Measurements from ENCODE around the gene ZNF280C. TPM values are rescaled to one million over a fixed set of nuclear protein-coding genes. Genes with fewer than 3 reads are reported as not detected.
"Not testable (repeated sequence)": the region's sequence is repeated elsewhere in the genome, so short reads cannot be mapped to it uniquely, and the experiment has no call there.

ZNF280C gene
- polyA plus RNA-seq, 2 donors: 0.69 to 0.91 TPM

- H3K4me3 ChIP-seq (ENCODE audit: low read depth in 1 of 2, low read length in 2 of 2): no peak overlapping the region
Observed at GRCh38 chrX:130262231-130262630, 6.5 kb downstream of the ZNF280C start.

GRCh38 chrX:130261296-130261893, 7.3 kb downstream of the ZNF280C start:
- WGBS, 2 donors: 81 to 85% methylated on average over 4 of the region's 4 CpGs
- Histone ChIP-seq H3K4me3 (ENCODE audit: low read depth in 1 of 2, low read length in 2 of 2) (no peak overlapping the region), H3K27me3 (ENCODE audit: control insufficient read depth in 1 of 2, insufficient read depth in 2 of 2, low read length in 2 of 2) (no peaks in the 10 kb centered on the region), H3K9me3 (ENCODE audit: control insufficient read depth in 2 of 2, insufficient read depth in 1 of 2, low read depth in 1 of 2, low read length in 1 of 2) (no peaks in the 10 kb centered on the region), H3K4me1 (ENCODE audit: control insufficient read depth in 2 of 2, insufficient read depth in 2 of 2, low read length in 1 of 2) (no peaks in the 10 kb centered on the region), H3K36me3 (ENCODE audit: control insufficient read depth in 2 of 2, insufficient read depth in 2 of 2, low read length in 1 of 2) (no peaks in the 10 kb centered on the region), H3K27ac (ENCODE audit: low read depth in 2 of 2, low read length in 1 of 2) (no peak overlapping the region)

More at GRCh38 chrX:130262231-130262630, 6.5 kb downstream of the ZNF280C start:
- Histone ChIP-seq H3K27me3 (ENCODE audit: control insufficient read depth in 1 of 2, insufficient read depth in 2 of 2, low read length in 2 of 2) (no peaks in the 10 kb centered on the region), H3K9me3 (ENCODE audit: control insufficient read depth in 2 of 2, insufficient read depth in 1 of 2, low read depth in 1 of 2, low read length in 1 of 2) (no peaks in the 10 kb centered on the region), H3K36me3 (ENCODE audit: control insufficient read depth in 2 of 2, insufficient read depth in 2 of 2, low read length in 1 of 2) (no peaks in the 10 kb centered on the region), H3K27ac (ENCODE audit: low read depth in 2 of 2, low read length in 1 of 2) (no peak overlapping the region), H3K4me1 (ENCODE audit: control insufficient read depth in 2 of 2, insufficient read depth in 2 of 2, low read length in 1 of 2) (no peaks in the 10 kb centered on the region)
- 87 to 92% methylated on average over 3 of the region's 3 CpGs for WGBS, 2 donors

- 68 to 75% methylated on average over 2 of the region's 2 CpGs for WGBS, 2 donors
- no peaks in the 10 kb centered on the region for H3K4me1 ChIP-seq (ENCODE audit: control insufficient read depth in 2 of 2, insufficient read depth in 2 of 2, low read length in 1 of 2)
- H3K36me3 ChIP-seq (ENCODE audit: control insufficient read depth in 2 of 2, insufficient read depth in 2 of 2, low read length in 1 of 2): no peaks in the 10 kb centered on the region
- H3K27ac ChIP-seq (ENCODE audit: low read depth in 2 of 2, low read length in 1 of 2): no peak overlapping the region
- H3K4me3 ChIP-seq (ENCODE audit: low read depth in 1 of 2, low read length in 2 of 2): no peak overlapping the region
- H3K27me3 ChIP-seq (ENCODE audit: control insufficient read depth in 1 of 2, insufficient read depth in 2 of 2, low read length in 2 of 2): no peaks in the 10 kb centered on the region
- H3K9me3 ChIP-seq (ENCODE audit: control insufficient read depth in 2 of 2, insufficient read depth in 1 of 2, low read depth in 1 of 2, low read length in 1 of 2): no peaks in the 10 kb centered on the region
Observed at GRCh38 chrX:130260316-130260715, 8.4 kb downstream of the ZNF280C start.

- Histone ChIP-seq H3K4me3 (ENCODE audit: low read depth in 1 of 2, low read length in 2 of 2) (no peak overlapping the region), H3K27ac (ENCODE audit: low read depth in 2 of 2, low read length in 1 of 2) (no peak overlapping the region), H3K4me1 (ENCODE audit: control insufficient read depth in 2 of 2, insufficient read depth in 2 of 2, low read length in 1 of 2) (peaks cover 0 to 3% of the 10 kb centered on the region in 2 donors), H3K27me3 (ENCODE audit: control insufficient read depth in 1 of 2, insufficient read depth in 2 of 2, low read length in 2 of 2) (no peaks in the 10 kb centered on the region), H3K36me3 (ENCODE audit: control insufficient read depth in 2 of 2, insufficient read depth in 2 of 2, low read length in 1 of 2) (no peaks in the 10 kb centered on the region), H3K9me3 (ENCODE audit: control insufficient read depth in 2 of 2, insufficient read depth in 1 of 2, low read depth in 1 of 2, low read length in 1 of 2) (no peaks in the 10 kb centered on the region)
Observed at GRCh38 chrX:130253916-130254315, 14.8 kb downstream of the ZNF280C start.

GRCh38 chrX:130251671-130252070, 17.0 kb downstream of the ZNF280C start:
- no peaks in the 10 kb centered on the region for H3K9me3 ChIP-seq (ENCODE audit: control insufficient read depth in 2 of 2, insufficient read depth in 1 of 2, low read depth in 1 of 2, low read length in 1 of 2)
- WGBS, 2 donors: 90 to 95% methylated on average over 14 of the region's 14 CpGs
- H3K4me3 ChIP-seq (ENCODE audit: low read depth in 1 of 2, low read length in 2 of 2): no peak overlapping the region
- peaks cover 3 to 7% of the 10 kb centered on the region in 2 donors for H3K4me1 ChIP-seq (ENCODE audit: control insufficient read depth in 2 of 2, insufficient read depth in 2 of 2, low read length in 1 of 2)
- H3K27me3 ChIP-seq (ENCODE audit: control insufficient read depth in 1 of 2, insufficient read depth in 2 of 2, low read length in 2 of 2): no peaks in the 10 kb centered on the region
- no peaks in the 10 kb centered on the region for H3K36me3 ChIP-seq (ENCODE audit: control insufficient read depth in 2 of 2, insufficient read depth in 2 of 2, low read length in 1 of 2)
- no peak overlapping the region for H3K27ac ChIP-seq (ENCODE audit: low read depth in 2 of 2, low read length in 1 of 2)

GRCh38 chrX:130247996-130248395, 20.7 kb downstream of the ZNF280C start:
- Histone ChIP-seq H3K36me3 (ENCODE audit: control insufficient read depth in 2 of 2, insufficient read depth in 2 of 2, low read length in 1 of 2) (no peaks in the 10 kb centered on the region), H3K27me3 (ENCODE audit: control insufficient read depth in 1 of 2, insufficient read depth in 2 of 2, low read length in 2 of 2) (no peaks in the 10 kb centered on the region), H3K4me1 (ENCODE audit: control insufficient read depth in 2 of 2, insufficient read depth in 2 of 2, low read length in 1 of 2) (peaks cover 3 to 7% of the 10 kb centered on the region in 2 donors), H3K4me3 (ENCODE audit: low read depth in 1 of 2, low read length in 2 of 2) (no peak overlapping the region), H3K27ac (ENCODE audit: low read depth in 2 of 2, low read length in 1 of 2) (no peak overlapping the region), H3K9me3 (ENCODE audit: control insufficient read depth in 2 of 2, insufficient read depth in 1 of 2, low read depth in 1 of 2, low read length in 1 of 2) (no peaks in the 10 kb centered on the region)
- WGBS, 2 donors: 84 to 92% methylated on average over 6 of the region's 6 CpGs

GRCh38 chrX:130246084-130246483, 22.6 kb downstream of the ZNF280C start:
- no peaks in the 10 kb centered on the region for H3K9me3 ChIP-seq (ENCODE audit: control insufficient read depth in 2 of 2, insufficient read depth in 1 of 2, low read depth in 1 of 2, low read length in 1 of 2)
- no peak overlapping the region for H3K4me3 ChIP-seq (ENCODE audit: low read depth in 1 of 2, low read length in 2 of 2)
- no peak overlapping the region for H3K27ac ChIP-seq (ENCODE audit: low read depth in 2 of 2, low read length in 1 of 2)
- no peaks in the 10 kb centered on the region for H3K36me3 ChIP-seq (ENCODE audit: control insufficient read depth in 2 of 2, insufficient read depth in 2 of 2, low read length in 1 of 2)
- 94 to 95% methylated on average over 2 of the region's 2 CpGs for WGBS, 2 donors
- H3K27me3 ChIP-seq (ENCODE audit: control insufficient read depth in 1 of 2, insufficient read depth in 2 of 2, low read length in 2 of 2): no peaks in the 10 kb centered on the region
- H3K4me1 ChIP-seq (ENCODE audit: control insufficient read depth in 2 of 2, insufficient read depth in 2 of 2, low read length in 1 of 2): peaks cover 3 to 7% of the 10 kb centered on the region in 2 donors

- H3K4me1 ChIP-seq (ENCODE audit: control insufficient read depth in 2 of 2, insufficient read depth in 2 of 2, low read length in 1 of 2): peaks cover 3 to 7% of the 10 kb centered on the region in 2 donors
- no peak overlapping the region for H3K27ac ChIP-seq (ENCODE audit: low read depth in 2 of 2, low read length in 1 of 2)
- H3K27me3 ChIP-seq (ENCODE audit: control insufficient read depth in 1 of 2, insufficient read depth in 2 of 2, low read length in 2 of 2): no peaks in the 10 kb centered on the region
- H3K36me3 ChIP-seq (ENCODE audit: control insufficient read depth in 2 of 2, insufficient read depth in 2 of 2, low read length in 1 of 2): no peaks in the 10 kb centered on the region
- H3K4me3 ChIP-seq (ENCODE audit: low read depth in 1 of 2, low read length in 2 of 2): no peak overlapping the region
- no peaks in the 10 kb centered on the region for H3K9me3 ChIP-seq (ENCODE audit: control insufficient read depth in 2 of 2, insufficient read depth in 1 of 2, low read depth in 1 of 2, low read length in 1 of 2)
Observed at GRCh38 chrX:130245441-130245840, 23.3 kb downstream of the ZNF280C start.

- not testable (repeated sequence) for H3K27me3 ChIP-seq (ENCODE audit: control insufficient read depth in 1 of 2, insufficient read depth in 2 of 2, low read length in 2 of 2); H3K27ac ChIP-seq (ENCODE audit: low read depth in 2 of 2, low read length in 1 of 2); H3K36me3 ChIP-seq (ENCODE audit: control insufficient read depth in 2 of 2, insufficient read depth in 2 of 2, low read length in 1 of 2); H3K4me1 ChIP-seq (ENCODE audit: control insufficient read depth in 2 of 2, insufficient read depth in 2 of 2, low read length in 1 of 2); H3K4me3 ChIP-seq (ENCODE audit: low read depth in 1 of 2, low read length in 2 of 2); H3K9me3 ChIP-seq (ENCODE audit: control insufficient read depth in 2 of 2, insufficient read depth in 1 of 2, low read depth in 1 of 2, low read length in 1 of 2)
- WGBS, 2 donors: 88 to 94% methylated on average over 4 of the region's 4 CpGs
Observed at GRCh38 chrX:130231184-130231583, 37.5 kb downstream of the ZNF280C start.

GRCh38 chrX:130228871-130229270, 39.8 kb downstream of the ZNF280C start:
- no peaks in the 10 kb centered on the region for H3K27me3 ChIP-seq (ENCODE audit: control insufficient read depth in 1 of 2, insufficient read depth in 2 of 2, low read length in 2 of 2)
- H3K4me3 ChIP-seq (ENCODE audit: low read depth in 1 of 2, low read length in 2 of 2): no peak overlapping the region
- no peaks in the 10 kb centered on the region for H3K36me3 ChIP-seq (ENCODE audit: control insufficient read depth in 2 of 2, insufficient read depth in 2 of 2, low read length in 1 of 2)
- 85 to 96% methylated on average over 2 of the region's 2 CpGs for WGBS, 2 donors
- no peak overlapping the region for H3K27ac ChIP-seq (ENCODE audit: low read depth in 2 of 2, low read length in 1 of 2)
- no peaks in the 10 kb centered on the region for H3K4me1 ChIP-seq (ENCODE audit: control insufficient read depth in 2 of 2, insufficient read depth in 2 of 2, low read length in 1 of 2)
- H3K9me3 ChIP-seq (ENCODE audit: control insufficient read depth in 2 of 2, insufficient read depth in 1 of 2, low read depth in 1 of 2, low read length in 1 of 2): no peaks in the 10 kb centered on the region
